Osteocyte (in vitro differentiated cells): ENCODE measurements around the gene ERCC4. TPM values are rescaled to one million over a fixed set of nuclear protein-coding genes. Genes with fewer than 3 reads are reported as not detected.
A peak's percentile ranks its signal among the peaks of the same experiment; 100 is the strongest.

Source experiments
- DNase-seq: peaks from one replicate; pipeline ENCODE4 v3.0.0; 2021; ENCODE audit warnings: mixed read lengths; ENCODE audit not compliant: unreplicated experiment; ENCODE audit errors: extremely low spot score
- H3K27ac Mint-ChIP-seq: one replicate; pipeline ENCODE4 v1.8.0; 2021; ENCODE audit warnings: mild to moderate bottlenecking, mixed read lengths; ENCODE audit not compliant: unreplicated experiment
- H3K27me3 Mint-ChIP-seq: one replicate; pipeline ENCODE4 v1.8.0; 2021; ENCODE audit warnings: mixed read lengths; ENCODE audit not compliant: unreplicated experiment
- H3K36me3 Mint-ChIP-seq: one replicate; pipeline ENCODE4 v1.8.0; 2021; ENCODE audit warnings: mixed read lengths; ENCODE audit not compliant: unreplicated experiment
- H3K4me1 Mint-ChIP-seq: one replicate; pipeline ENCODE4 v1.8.0; 2021; ENCODE audit warnings: mixed read lengths; ENCODE audit not compliant: unreplicated experiment
- H3K4me3 Mint-ChIP-seq: one replicate; pipeline ENCODE4 v1.8.0; 2021; ENCODE audit warnings: mild to moderate bottlenecking, moderate library complexity, mixed read lengths; ENCODE audit not compliant: unreplicated experiment
- H3K9me3 Mint-ChIP-seq: one replicate; pipeline ENCODE4 v1.8.0; 2021; ENCODE audit warnings: mixed read lengths; ENCODE audit not compliant: unreplicated experiment
- CTCF ChIP-seq: fragments of 200-600 bp; sonication (generic); IDR thresholded peaks from 2 replicates; pipeline ENCODE4 v1.5.0; 2021; ENCODE audit warnings: antibody characterized with exemption, mild to moderate bottlenecking, moderate library complexity
- total RNA-seq: library from RNA; stranded (reverse); gene quantifications from 2 replicates; pipeline ENCODE4 v1.2.1, GENCODE V29; 2021

ERCC4 gene
- total RNA-seq, 1 donor from 2014 or later, result 16.0 TPM

GRCh38 chr16:13958474-13958873 is 38.5 kb downstream of the ERCC4 start:
- DNase-seq, result no peak
- no peak overlapping the region for H3K27ac Mint-ChIP-seq
- H3K9me3 Mint-ChIP-seq, result no peaks in the 10 kb centered on the region
- peaks cover 60% of the 10 kb centered on the region for H3K4me1 Mint-ChIP-seq
- no peaks in the 10 kb centered on the region for H3K36me3 Mint-ChIP-seq
- TF ChIP-seq CTCF, result no peak
- H3K27me3 Mint-ChIP-seq, result peaks cover 5% of the 10 kb centered on the region
- H3K4me3 Mint-ChIP-seq, result no peak overlapping the region

DNA sequence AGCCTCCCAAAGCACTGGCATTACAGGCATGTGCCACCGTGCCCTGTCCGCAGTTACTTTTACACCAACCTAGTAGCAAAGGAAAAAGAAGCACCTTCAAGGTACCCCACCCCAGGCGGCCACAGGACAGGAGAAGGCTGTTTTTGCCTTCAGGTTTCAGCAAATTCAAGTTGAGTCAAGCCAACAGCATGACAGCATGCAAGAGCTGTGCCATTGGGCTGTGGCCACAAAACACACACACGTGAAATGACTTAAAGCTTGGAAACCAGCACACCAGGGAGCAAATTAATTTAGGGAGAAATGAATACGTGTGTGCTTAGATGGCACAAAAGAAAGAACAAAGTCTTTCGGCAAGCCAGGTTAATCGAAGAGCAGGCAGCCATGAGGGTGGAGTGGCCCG is 39.7 kb downstream of the ERCC4 start:
- H3K4me1 Mint-ChIP-seq, result peaks cover 59% of the 10 kb centered on the region
- no peak overlapping the region for H3K4me3 Mint-ChIP-seq
- no peaks in the 10 kb centered on the region for H3K36me3 Mint-ChIP-seq
- peak overlapping the region; percentile 32 for H3K27ac Mint-ChIP-seq
- H3K27me3 Mint-ChIP-seq, result peaks cover 12% of the 10 kb centered on the region
- DNase-seq, result no peak
- H3K9me3 Mint-ChIP-seq, result no peaks in the 10 kb centered on the region
- TF ChIP-seq CTCF, result no peak

- Mint-ChIP-seq H3K4me3 (no peak overlapping the region), H3K27ac (peak overlapping the region; percentile 20), H3K4me1 (peaks cover 44% of the 10 kb centered on the region), H3K36me3 (no peaks in the 10 kb centered on the region), H3K27me3 (peaks cover 28% of the 10 kb centered on the region), H3K9me3 (no peaks in the 10 kb centered on the region)
- DNase-seq, result no peak
- TF ChIP-seq CTCF, result no peak
These were observed 41.3 kb downstream of the ERCC4 start for GRCh38 chr16:13961099-13961811.

- no peak for TF ChIP-seq CTCF
- Mint-ChIP-seq H3K27ac (no peak overlapping the region), H3K4me3 (no peak overlapping the region), H3K27me3 (peaks cover 36% of the 10 kb centered on the region), H3K9me3 (peaks cover 3% of the 10 kb centered on the region), H3K36me3 (no peaks in the 10 kb centered on the region), H3K4me1 (peaks cover 35% of the 10 kb centered on the region)
- no peak for DNase-seq
These were observed 42.3 kb downstream of the ERCC4 start for GRCh38 chr16:13962232-13962631.

GRCh38 chr16:13968835-13969234 is 48.9 kb downstream of the ERCC4 start:
- Mint-ChIP-seq H3K27ac (no peak overlapping the region), H3K4me1 (no peaks in the 10 kb centered on the region), H3K4me3 (no peak overlapping the region), H3K27me3 (peaks cover 56% of the 10 kb centered on the region), H3K36me3 (peaks cover 5% of the 10 kb centered on the region), H3K9me3 (peaks cover 19% of the 10 kb centered on the region)
- DNase-seq, result no peak
- no peak for TF ChIP-seq CTCF
